GM19023 (cell line): ENCODE measurements around the gene KLF15.
"Not testable (repeated sequence)": the region's sequence is repeated elsewhere in the genome, so short reads cannot be mapped to it uniquely, and the experiment has no call there.

Experiments
- ATAC-seq: cut with Tn5 transposase; IDR thresholded peaks from one replicate; pipeline ENCODE4 v1.9.1; 2021; ENCODE audit warnings: mild to moderate bottlenecking, moderate library complexity; ENCODE audit not compliant: unreplicated experiment

Gene KLF15

DNA sequence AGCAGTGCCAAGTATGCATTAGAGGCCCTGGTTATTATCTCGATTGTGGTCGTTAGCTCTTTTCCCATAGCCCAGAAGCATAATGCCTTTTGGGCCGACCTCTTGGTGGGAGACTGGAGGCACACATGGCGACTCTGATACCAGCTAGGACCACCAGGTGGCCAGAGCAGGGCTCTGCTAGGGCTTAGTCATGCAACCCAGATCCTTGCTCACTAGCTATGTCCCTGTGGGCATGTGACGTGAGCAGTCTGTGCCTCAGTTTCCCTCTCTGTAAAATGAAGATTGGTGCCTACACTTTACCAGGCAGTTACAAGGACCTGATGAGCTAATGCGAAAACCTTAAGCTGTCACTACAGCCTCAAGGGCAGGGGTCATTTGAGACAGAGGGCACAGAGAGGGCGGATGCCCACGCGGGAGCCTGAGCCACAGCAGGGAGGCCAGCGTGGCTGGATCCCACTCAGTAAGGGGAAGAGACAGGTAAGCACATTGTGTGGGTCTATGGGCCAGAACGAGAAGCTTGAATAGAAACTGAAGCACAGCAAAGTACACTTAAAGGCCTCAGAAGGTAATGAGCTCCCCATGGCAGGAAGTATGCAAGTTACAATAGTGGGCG, 8.8 kb downstream of the KLF15 start:
- ATAC-seq: no peak

- ATAC-seq: no peak
Measured at GRCh38 chr3:126347543-126348161, 9.6 kb downstream of the KLF15 start.

GRCh38 chr3:126346466-126346865, 10.7 kb downstream of the KLF15 start:
- ATAC-seq: no peak

DNA sequence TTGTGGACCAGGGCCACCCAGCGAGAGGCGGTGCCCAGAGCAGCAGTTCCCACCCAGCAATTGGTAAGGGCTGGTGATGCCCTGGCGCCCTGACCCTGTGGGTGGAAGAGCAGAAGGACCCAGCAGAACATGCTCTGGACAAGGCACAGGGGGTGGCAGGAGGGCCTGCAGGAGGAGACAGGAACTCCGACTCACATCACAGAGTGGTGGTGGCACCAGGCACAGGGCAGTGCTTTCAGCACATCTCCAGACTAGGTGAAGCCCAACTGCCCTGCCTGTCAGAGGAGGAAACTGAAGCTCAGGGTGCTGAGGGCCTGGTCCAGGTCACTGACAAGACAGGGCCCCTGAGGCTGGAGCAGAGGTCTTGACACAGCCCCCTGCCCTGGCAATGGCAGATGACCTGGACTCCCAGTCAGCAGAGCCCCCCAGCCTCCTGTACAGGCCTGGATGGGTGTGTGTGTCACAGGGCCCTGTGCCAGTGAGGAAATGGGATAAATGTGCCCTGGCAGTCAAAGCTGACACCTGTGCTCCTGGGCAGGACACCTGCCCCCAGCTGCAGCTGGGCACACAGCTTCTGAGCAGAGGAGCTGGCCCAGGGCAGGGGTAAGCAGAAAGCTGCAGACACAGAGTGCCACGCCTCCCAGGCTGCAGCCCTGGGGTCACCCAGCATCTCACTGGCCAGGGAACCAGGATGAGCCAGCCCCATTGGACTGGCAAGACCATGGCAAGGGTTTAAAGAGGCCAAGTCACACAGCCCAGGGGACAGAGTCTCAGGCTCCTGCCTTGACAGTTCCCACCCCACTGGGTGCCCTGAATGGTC, 11.4 kb downstream of the KLF15 start:
- ATAC-seq: no peak

GRCh38 chr3:126345231-126345630, 12.0 kb downstream of the KLF15 start:
- ATAC-seq: no peak

DNA sequence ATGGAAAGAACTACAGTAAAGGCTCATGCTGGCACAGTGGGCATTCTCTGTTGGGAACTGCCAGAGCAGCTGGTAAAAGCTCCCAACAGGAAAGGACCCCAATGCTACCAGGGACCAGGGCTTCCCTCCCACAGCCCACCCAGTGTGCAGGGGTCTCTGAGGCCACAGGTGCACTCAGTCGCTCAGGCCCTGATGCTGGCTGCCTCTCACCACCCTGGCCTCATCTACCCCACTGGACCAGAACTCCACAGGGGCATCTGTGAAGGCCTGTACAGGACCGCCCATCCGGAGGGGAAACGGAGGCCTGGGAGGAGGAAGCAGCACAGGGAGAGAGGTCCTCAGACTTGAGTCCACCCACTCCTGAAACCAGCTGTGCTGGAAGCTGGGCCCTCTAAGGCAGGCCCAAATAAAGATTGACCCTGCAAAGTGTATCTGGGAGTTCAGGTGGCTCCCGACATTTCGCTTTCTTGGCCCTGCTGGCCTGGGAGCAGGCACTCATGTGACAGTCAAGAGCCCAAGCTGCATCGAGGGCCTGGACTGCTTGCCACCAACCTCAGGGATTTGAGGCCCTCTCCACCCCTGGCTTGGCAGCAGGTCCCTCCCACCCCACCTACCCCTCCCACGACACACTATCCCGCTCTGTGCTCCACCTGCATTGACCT, 12.7 kb downstream of the KLF15 start:
- no peak for ATAC-seq

GRCh38 chr3:126343649-126344035, 13.6 kb downstream of the KLF15 start:
- ATAC-seq: no peak

GRCh38 chr3:126342991-126343648, 14.1 kb downstream of the KLF15 start:
- ATAC-seq: no peak

- ATAC-seq: no peak
Measured at GRCh38 chr3:126342211-126342610, 15.0 kb downstream of the KLF15 start.

GRCh38 chr3:126341755-126342150, 15.5 kb downstream of the KLF15 start:
- ATAC-seq: no peak

DNA sequence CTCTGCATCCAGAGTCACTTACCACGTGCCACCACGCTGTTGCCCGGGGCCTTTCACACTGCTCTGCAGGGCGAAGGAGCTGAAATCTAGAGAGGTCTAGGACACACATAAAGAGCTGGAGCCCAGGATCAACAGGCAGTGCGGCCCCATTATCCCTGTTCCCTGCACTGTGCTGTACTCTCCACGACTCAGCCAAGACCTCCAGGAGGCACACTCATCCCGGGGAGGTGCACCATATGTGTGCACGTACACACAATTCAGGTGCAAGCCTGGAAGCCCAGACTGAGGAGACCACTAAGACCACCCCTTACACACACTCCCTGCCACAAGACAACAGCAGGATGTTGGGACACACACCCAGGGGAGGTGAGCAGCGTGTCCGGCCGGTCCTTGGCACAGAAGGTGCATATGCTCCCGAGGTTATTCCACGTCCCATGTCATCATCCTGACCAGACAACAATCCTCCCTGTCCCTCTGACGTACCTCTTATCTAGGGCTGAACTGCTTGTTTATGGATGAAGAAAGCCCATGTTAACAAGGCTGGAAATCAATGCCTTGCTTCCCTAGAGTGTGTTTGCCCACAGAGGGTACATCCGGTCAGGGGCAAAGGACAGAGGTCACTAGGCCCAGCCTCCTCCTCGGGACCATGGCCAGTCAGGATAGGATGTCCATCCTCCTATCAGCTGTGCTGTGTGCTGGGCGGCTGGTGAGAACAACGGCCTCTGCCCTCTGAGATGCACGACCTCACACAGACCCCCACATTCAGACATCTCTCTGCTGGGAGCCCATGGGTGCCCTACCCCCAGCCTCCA, 16.1 kb downstream of the KLF15 start:
- no peak for ATAC-seq

DNA sequence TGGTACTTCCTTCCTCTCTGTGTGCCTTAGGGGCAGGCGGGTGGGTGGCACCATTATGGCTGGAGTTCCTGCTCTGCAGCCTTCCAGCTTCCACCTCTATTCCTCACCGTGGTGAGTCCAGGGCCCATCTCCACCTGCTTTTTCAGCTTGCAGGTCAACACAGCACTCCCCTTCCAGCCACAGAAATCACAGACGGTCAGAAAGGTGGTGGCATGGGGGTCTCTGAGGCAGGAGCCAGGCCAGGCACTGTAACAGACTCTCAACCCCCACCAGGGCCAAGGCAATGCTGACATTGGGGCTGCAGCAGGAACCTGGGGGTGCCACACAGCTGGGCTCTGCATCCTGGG, 16.6 kb downstream of the KLF15 start:
- ATAC-seq: no peak

GRCh38 chr3:126340081-126340511, 17.1 kb downstream of the KLF15 start:
- no peak for ATAC-seq

DNA sequence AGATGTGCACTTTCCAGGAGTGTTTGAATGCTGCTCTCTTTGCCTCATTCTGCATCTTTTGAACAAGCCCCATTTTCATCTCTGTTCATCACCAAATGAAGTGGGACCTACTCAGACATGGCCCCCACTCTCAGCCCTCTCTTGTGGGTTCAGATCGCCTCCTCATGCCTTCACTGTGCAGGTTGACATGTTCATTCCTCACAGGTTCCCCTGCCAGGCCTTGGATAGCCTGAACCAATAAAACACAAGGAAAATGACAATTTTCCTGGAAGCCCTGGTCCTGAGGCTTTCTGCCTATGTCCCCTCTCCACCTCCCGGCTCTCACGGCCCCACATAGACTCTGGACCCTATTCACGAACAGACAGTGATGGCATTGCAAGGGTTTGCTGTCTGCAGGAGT, 17.7 kb downstream of the KLF15 start:
- ATAC-seq: no peak

DNA sequence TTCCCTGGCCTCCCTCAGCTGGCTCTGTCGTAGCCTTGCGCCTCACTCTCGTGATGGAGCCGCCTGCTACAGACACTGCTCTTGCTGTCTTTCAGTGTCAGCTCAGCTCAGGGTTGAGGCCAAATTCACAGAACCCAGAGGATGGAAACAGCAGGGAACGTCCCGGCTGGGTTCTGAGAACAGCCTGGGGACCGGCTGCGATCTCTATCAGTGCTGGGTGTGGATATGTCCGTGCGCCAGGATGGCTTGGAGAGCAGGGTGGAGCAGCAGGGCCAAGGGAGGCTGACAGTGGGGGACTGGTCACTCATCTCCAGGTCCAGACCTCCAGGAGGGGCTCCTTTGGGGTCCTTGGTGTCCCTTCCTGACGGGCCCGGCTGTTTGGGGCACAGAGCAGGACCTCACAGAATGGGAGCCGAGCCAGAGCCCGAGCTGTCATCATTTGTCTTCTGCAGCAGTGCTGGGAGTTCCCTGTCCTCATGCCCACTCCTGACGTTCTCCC, 18.4 kb downstream of the KLF15 start:
- ATAC-seq: no peak

GRCh38 chr3:126337980-126338651, 19.1 kb downstream of the KLF15 start:
- ATAC-seq: no peak

DNA sequence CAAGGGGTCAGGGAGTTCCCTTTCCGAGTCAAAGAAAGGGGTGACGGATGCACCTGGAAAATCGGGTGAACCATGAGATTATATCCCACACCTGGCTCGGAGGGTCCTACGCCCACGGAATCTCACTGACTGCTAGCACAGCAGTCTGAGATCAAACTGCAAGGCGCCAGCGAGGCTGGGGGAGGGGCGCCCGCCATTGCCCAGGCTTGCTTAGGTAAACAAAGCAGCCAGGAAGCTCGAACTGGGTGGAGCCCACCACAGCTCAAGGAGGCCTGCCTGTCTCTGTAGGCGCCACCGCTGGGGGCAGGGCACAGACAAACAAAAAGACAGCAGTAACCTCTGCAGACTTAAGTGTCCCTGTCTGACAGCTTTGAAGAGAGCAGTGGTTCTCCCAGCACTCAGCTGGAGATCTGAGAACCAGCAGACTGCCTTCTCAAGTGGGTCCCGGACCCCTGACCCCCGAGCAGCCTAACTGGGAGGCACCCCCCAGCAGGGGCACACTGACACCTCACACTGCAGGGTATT, 25.3 kb downstream of the KLF15 start:
- ATAC-seq: not testable (repeated sequence)

GRCh38 chr3:126329927-126330725, 27.1 kb downstream of the KLF15 start:
- no peak for ATAC-seq

DNA sequence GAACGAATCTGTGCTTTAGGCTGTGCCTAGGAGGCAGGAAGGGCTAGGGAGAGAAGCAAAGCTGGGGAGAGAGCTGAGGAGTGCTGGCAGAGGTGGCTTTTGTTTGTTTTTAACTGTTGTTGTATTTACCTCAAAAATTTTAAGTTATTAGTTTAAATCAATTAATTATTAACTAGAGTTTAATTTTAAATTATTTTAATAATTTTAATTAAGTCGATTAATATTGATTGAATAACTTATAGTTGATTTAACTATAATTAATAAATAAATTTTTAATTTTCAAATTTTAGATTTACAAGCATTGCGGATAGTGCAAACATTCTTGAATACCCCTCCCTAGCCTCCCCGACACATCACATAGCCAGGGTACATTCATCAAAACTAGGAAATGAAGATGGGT, 30.6 kb downstream of the KLF15 start:
- no peak for ATAC-seq
